H1 (cell line): ENCODE measurements around the gene PLCL1. TPM values are rescaled to one million over a fixed set of nuclear protein-coding genes. Genes with fewer than 3 reads are reported as not detected.

ENCODE experiments used
- polyA plus RNA-seq, 7 experiments: library from polyadenylated mRNA; depleted of rRNA in 3 of 7; stranded (reverse) in 5 of 7; unstranded in 2 of 7; fragments of >200 nt in 5 of 7; fragments of 200-250 nt in 2 of 7; gene quantifications; 1 replicate in 5 of 7; 2 replicates in 1 of 7; 4 replicates in 1 of 7; pipeline versions ENCODE4 v1.2.1 to v1.2.3, GENCODE V29; 2011 to 2013; ENCODE audit warnings: missing spikeins in 2 of 7, mixed read lengths in 2 of 7
- total RNA-seq: library from RNA; stranded (reverse); fragmentation: NEBNext Ultra II Directional; extraction: Animal tissue kit (Norgen Biotek cat#: 25700); gene quantifications from 2 replicates; pipeline ENCODE4 v1.2.1, GENCODE V29; 2021
- TF ChIP-seq, protein P1 (sequence below): fragments of 300-600 bp; sonication (generic); IDR thresholded peaks from 2 replicates; pipeline ENCODE4 v1.7.1; 2012; ENCODE audit warnings: low read length, moderate library complexity, mild to moderate bottlenecking, inconsistent platforms; ENCODE audit not compliant: insufficient replicate concordance

The PLCL1 gene
- total and polyA plus RNA-seq, 2 of the 8 experiments (the other 6 are each of a cell fraction or from before 2014, with no cell fraction given): not detected

GRCh38 chr2:198167346-198167745 lies 363.0 kb downstream of the PLCL1 start (continued):
- TF ChIP-seq, protein P1, sequence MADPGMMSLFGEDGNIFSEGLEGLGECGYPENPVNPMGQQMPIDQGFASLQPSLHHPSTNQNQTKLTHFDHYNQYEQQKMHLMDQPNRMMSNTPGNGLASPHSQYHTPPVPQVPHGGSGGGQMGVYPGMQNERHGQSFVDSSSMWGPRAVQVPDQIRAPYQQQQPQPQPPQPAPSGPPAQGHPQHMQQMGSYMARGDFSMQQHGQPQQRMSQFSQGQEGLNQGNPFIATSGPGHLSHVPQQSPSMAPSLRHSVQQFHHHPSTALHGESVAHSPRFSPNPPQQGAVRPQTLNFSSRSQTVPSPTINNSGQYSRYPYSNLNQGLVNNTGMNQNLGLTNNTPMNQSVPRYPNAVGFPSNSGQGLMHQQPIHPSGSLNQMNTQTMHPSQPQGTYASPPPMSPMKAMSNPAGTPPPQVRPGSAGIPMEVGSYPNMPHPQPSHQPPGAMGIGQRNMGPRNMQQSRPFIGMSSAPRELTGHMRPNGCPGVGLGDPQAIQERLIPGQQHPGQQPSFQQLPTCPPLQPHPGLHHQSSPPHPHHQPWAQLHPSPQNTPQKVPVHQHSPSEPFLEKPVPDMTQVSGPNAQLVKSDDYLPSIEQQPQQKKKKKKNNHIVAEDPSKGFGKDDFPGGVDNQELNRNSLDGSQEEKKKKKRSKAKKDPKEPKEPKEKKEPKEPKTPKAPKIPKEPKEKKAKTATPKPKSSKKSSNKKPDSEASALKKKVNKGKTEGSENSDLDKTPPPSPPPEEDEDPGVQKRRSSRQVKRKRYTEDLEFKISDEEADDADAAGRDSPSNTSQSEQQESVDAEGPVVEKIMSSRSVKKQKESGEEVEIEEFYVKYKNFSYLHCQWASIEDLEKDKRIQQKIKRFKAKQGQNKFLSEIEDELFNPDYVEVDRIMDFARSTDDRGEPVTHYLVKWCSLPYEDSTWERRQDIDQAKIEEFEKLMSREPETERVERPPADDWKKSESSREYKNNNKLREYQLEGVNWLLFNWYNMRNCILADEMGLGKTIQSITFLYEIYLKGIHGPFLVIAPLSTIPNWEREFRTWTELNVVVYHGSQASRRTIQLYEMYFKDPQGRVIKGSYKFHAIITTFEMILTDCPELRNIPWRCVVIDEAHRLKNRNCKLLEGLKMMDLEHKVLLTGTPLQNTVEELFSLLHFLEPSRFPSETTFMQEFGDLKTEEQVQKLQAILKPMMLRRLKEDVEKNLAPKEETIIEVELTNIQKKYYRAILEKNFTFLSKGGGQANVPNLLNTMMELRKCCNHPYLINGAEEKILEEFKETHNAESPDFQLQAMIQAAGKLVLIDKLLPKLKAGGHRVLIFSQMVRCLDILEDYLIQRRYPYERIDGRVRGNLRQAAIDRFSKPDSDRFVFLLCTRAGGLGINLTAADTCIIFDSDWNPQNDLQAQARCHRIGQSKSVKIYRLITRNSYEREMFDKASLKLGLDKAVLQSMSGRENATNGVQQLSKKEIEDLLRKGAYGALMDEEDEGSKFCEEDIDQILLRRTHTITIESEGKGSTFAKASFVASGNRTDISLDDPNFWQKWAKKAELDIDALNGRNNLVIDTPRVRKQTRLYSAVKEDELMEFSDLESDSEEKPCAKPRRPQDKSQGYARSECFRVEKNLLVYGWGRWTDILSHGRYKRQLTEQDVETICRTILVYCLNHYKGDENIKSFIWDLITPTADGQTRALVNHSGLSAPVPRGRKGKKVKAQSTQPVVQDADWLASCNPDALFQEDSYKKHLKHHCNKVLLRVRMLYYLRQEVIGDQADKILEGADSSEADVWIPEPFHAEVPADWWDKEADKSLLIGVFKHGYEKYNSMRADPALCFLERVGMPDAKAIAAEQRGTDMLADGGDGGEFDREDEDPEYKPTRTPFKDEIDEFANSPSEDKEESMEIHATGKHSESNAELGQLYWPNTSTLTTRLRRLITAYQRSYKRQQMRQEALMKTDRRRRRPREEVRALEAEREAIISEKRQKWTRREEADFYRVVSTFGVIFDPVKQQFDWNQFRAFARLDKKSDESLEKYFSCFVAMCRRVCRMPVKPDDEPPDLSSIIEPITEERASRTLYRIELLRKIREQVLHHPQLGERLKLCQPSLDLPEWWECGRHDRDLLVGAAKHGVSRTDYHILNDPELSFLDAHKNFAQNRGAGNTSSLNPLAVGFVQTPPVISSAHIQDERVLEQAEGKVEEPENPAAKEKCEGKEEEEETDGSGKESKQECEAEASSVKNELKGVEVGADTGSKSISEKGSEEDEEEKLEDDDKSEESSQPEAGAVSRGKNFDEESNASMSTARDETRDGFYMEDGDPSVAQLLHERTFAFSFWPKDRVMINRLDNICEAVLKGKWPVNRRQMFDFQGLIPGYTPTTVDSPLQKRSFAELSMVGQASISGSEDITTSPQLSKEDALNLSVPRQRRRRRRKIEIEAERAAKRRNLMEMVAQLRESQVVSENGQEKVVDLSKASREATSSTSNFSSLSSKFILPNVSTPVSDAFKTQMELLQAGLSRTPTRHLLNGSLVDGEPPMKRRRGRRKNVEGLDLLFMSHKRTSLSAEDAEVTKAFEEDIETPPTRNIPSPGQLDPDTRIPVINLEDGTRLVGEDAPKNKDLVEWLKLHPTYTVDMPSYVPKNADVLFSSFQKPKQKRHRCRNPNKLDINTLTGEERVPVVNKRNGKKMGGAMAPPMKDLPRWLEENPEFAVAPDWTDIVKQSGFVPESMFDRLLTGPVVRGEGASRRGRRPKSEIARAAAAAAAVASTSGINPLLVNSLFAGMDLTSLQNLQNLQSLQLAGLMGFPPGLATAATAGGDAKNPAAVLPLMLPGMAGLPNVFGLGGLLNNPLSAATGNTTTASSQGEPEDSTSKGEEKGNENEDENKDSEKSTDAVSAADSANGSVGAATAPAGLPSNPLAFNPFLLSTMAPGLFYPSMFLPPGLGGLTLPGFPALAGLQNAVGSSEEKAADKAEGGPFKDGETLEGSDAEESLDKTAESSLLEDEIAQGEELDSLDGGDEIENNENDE: no peak
